Caco-2 (cell line): ENCODE measurements around the gene FAM13A. TPM values are rescaled to one million over a fixed set of nuclear protein-coding genes. Genes with fewer than 3 reads are reported as not detected.

ENCODE experiments used
- BruUV-seq: library from RNA; stranded (reverse); fragments of 400-500 nt; replicated peaks from 2 replicates; lab custom pipeline; 2021; lab: Mats Ljungman, UMichigan
- CTCF ChIA-PET: fragments of 300-600 bp; sonication (Branson Sonifier 250); formaldehyde crosslinking; loops from one replicate; lab custom pipeline; 2022; ENCODE audit warnings: antibody characterized with exemption; lab: Charles Lee
- POLR2A ChIA-PET: fragments of 300-600 bp; sonication (Branson Sonifier 250); formaldehyde crosslinking; loops from one replicate; lab custom pipeline; 2022; ENCODE audit warnings: antibody characterized with exemption; lab: Charles Lee
- DNase-seq, 2 experiments: peaks; one replicate each; pipeline versions ENCODE4 v3.0.0 to v3.0.0-alpha.2; 2020 to 2022
- H3K27me3 ChIP-seq: replicated peaks from 2 replicates; pipeline ENCODE4 v1.6.0; 2011; ENCODE audit warnings: low read length; ENCODE audit not compliant: control insufficient read depth, insufficient read depth
- H3K36me3 ChIP-seq: 2 replicates; pipeline ENCODE4 v1.5.1; 2011; ENCODE audit warnings: low read length; ENCODE audit not compliant: control insufficient read depth, insufficient read depth
- H3K4me1 ChIP-seq: fragments of 250-450 bp; sonication (Bioruptor Pico); 2 replicates; pipeline ENCODE4 v1.5.1; 2020; ENCODE audit warnings: mild to moderate bottlenecking
- H3K4me3 ChIP-seq: 2 replicates; pipeline ENCODE4 v1.5.1; 2011; ENCODE audit warnings: low read depth, mild to moderate bottlenecking, control low read depth, low read length
- H3K9me3 ChIP-seq: fragments of 250-450 bp; sonication (Bioruptor Pico); 2 replicates; pipeline ENCODE4 v1.5.1; 2020; ENCODE audit warnings: mild to moderate bottlenecking, moderate library complexity
- H3K27ac Mint-ChIP-seq: one replicate; pipeline ENCODE4 v1.8.0; 2022; ENCODE audit warnings: mixed read lengths; ENCODE audit not compliant: unreplicated experiment
- H3K27me3 Mint-ChIP-seq: one replicate; pipeline ENCODE4 v1.8.0; 2022; ENCODE audit warnings: mixed read lengths; ENCODE audit not compliant: insufficient read depth, unreplicated experiment
- H3K36me3 Mint-ChIP-seq: one replicate; pipeline ENCODE4 v1.8.0; 2022; ENCODE audit warnings: mild to moderate bottlenecking, mixed read lengths; ENCODE audit not compliant: insufficient read depth, unreplicated experiment
- H3K4me1 Mint-ChIP-seq: one replicate; pipeline ENCODE4 v1.8.0; 2022; ENCODE audit warnings: low read depth, mixed read lengths; ENCODE audit not compliant: unreplicated experiment
- H3K4me3 Mint-ChIP-seq: one replicate; pipeline ENCODE4 v1.8.0; 2022; ENCODE audit warnings: mild to moderate bottlenecking, moderate library complexity, mixed read lengths; ENCODE audit not compliant: unreplicated experiment
- H3K9me3 Mint-ChIP-seq: one replicate; pipeline ENCODE4 v1.8.0; 2022; ENCODE audit warnings: mixed read lengths; ENCODE audit not compliant: unreplicated experiment
- CTCF ChIP-seq, 2 experiments: fragments of 200-600 bp in 1 of 2; IDR thresholded peaks; 1 replicate in 1 of 2; 2 replicates in 1 of 2; pipeline versions ENCODE4 v1.5.1 to v1.8.0; 2011 to 2022; ENCODE audit warnings: antibody characterized with exemption in 1 of 2, control low read depth in 1 of 2, inconsistent platforms in 1 of 2, low read depth in 1 of 2, low read length in 1 of 2, mild to moderate bottlenecking in 1 of 2, moderate library complexity in 1 of 2; ENCODE audit not compliant: insufficient read depth in 1 of 2, severe bottlenecking in 1 of 2, unreplicated experiment in 1 of 2
- intact Hi-C: fragments of 100-400 bp; cut with micrococcal nuclease; formaldehyde crosslinking; loops from one replicate; pipeline ENCODE4 v1.10.0; 2022; ENCODE audit not compliant: unreplicated experiment
- total RNA-seq: library from RNA; stranded (reverse); gene quantifications from 2 replicates; pipeline ENCODE4 v1.2.3, GENCODE V29; 2022

Gene FAM13A
- total RNA-seq, 1 experiment from 2014 or later, result 11.0 TPM

DNA sequence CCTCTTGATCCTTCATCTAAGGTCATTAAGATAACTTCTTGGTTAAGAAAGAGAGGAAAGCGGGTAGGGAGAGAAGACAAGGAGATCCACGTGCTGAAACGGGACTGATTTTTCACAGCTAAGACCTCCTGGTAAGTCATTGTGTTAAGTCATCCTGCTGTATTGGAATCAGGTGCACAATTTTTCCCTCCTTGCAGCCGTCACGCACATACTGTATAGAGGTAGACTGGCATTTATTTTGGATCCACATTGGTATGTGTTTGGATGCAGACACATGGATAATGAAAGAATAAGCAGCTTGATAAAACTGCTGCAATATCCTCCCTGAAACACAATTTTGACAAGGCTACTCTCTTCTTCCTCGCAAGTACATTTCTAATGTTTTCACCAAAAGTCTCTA, 299.2 kb downstream of the FAM13A start:
- POLR2A ChIA-PET, result no interaction called here
- Mint-ChIP-seq H3K9me3 (no peaks in the 10 kb centered on the region), H3K4me1 (peaks cover 11% of the 10 kb centered on the region), H3K36me3 (no peaks in the 10 kb centered on the region), H3K27ac (no peak overlapping the region), H3K4me3 (no peak overlapping the region), H3K27me3 (no peaks in the 10 kb centered on the region)
- H3K4me1 ChIP-seq, result peaks cover 20% of the 10 kb centered on the region
- H3K9me3 ChIP-seq, result no peaks in the 10 kb centered on the region
- intact Hi-C loops, result no loop called here
- CTCF ChIA-PET, result interaction anchor here (1.2 kb wide), 1 partner anchor 85 kb away, joined by 3 read pairs; no protein-coding TSS in a partner anchor
- no peak overlapping the region for H3K4me3 ChIP-seq
- no TSS peak for BruUV-seq
- DNase-seq, result no peak
- H3K27me3 ChIP-seq, result no peaks in the 10 kb centered on the region
- H3K36me3 ChIP-seq, result no peaks in the 10 kb centered on the region; the same call in 1 of the 2 replicates
- TF ChIP-seq CTCF (IDR thresholded peaks at IDR 0.05; ENCODE audit: insufficient read depth in 1 of 2, low read depth in 1 of 2, low read length in 1 of 2, severe bottlenecking in 1 of 2, unreplicated experiment in 1 of 2), result no peak

- CTCF ChIA-PET, result no interaction called here
- no peak for TF ChIP-seq CTCF (IDR thresholded peaks at IDR 0.05; ENCODE audit: insufficient read depth in 1 of 2, low read depth in 1 of 2, low read length in 1 of 2, severe bottlenecking in 1 of 2, unreplicated experiment in 1 of 2)
Observed at GRCh38 chr4:88757067-88757466, 299.9 kb downstream of the FAM13A start.

GRCh38 chr4:88756149-88756548, 300.8 kb downstream of the FAM13A start:
- Mint-ChIP-seq H3K4me3 (no peak overlapping the region), H3K9me3 (no peaks in the 10 kb centered on the region), H3K27me3 (no peaks in the 10 kb centered on the region), H3K27ac (no peak overlapping the region), H3K36me3 (no peaks in the 10 kb centered on the region), H3K4me1 (peaks cover 22% of the 10 kb centered on the region)
- Histone ChIP-seq H3K4me1 (peaks cover 24% of the 10 kb centered on the region), H3K36me3 (no peaks in the 10 kb centered on the region), H3K27me3 (no peaks in the 10 kb centered on the region), H3K4me3 (no peak overlapping the region), H3K9me3 (no peaks in the 10 kb centered on the region)
- ChIA-PET CTCF (no interaction called here), POLR2A (no interaction called here)
- DNase-seq, result no peak
- TF ChIP-seq CTCF (IDR thresholded peaks at IDR 0.05; ENCODE audit: insufficient read depth in 1 of 2, low read depth in 1 of 2, low read length in 1 of 2, severe bottlenecking in 1 of 2, unreplicated experiment in 1 of 2), result no peak
- BruUV-seq, result no TSS peak
- intact Hi-C loops, result no loop called here

More at GRCh38 chr4:88757067-88757466, 299.9 kb downstream of the FAM13A start:
- Histone ChIP-seq H3K9me3 (no peaks in the 10 kb centered on the region), H3K27me3 (no peaks in the 10 kb centered on the region), H3K4me3 (no peak overlapping the region), H3K4me1 (peaks cover 20% of the 10 kb centered on the region), H3K36me3 (no peaks in the 10 kb centered on the region; the same call in 1 of the 2 replicates)
- no peak overlapping the region for H3K27ac Mint-ChIP-seq
- H3K4me1 Mint-ChIP-seq, result peaks cover 19% of the 10 kb centered on the region
- no peaks in the 10 kb centered on the region for H3K27me3 Mint-ChIP-seq
- intact Hi-C loops, result no loop called here
- no TSS peak for BruUV-seq
- POLR2A ChIA-PET, result no interaction called here
- no peaks in the 10 kb centered on the region for H3K9me3 Mint-ChIP-seq
- H3K36me3 Mint-ChIP-seq, result no peaks in the 10 kb centered on the region
- no peak overlapping the region for H3K4me3 Mint-ChIP-seq
- no peak for DNase-seq
